Sigmoid colon (tissue), 7 donors: ENCODE results near the gene ANAPC15. TPM values are rescaled to one million over a fixed set of nuclear protein-coding genes. Genes with fewer than 3 reads are reported as not detected.
A peak's percentile ranks its signal among the peaks of the same experiment; 100 is the strongest.

Source experiments
- DNase-seq: peaks from one replicate; pipeline ENCODE4 v3.0.0-alpha.2; 2019
- H3K27ac ChIP-seq, 4 donors: fragments of 200-600 bp; sonication (generic); one replicate each; pipeline ENCODE4 v1.5.1; 2016 to 2019; ENCODE audit warnings: mild to moderate bottlenecking in 1 of 4
- H3K27me3 ChIP-seq, 3 donors: fragments of 200-600 bp; sonication (generic); one replicate each; pipeline ENCODE4 v1.5.1; 2019; ENCODE audit warnings: mild to moderate bottlenecking in 1 of 3
- H3K36me3 ChIP-seq, 4 donors: fragments of 200-600 bp; sonication (generic); one replicate each; pipeline ENCODE4 v1.5.1; 2016 to 2019
- H3K4me1 ChIP-seq, 4 donors: fragments of 200-600 bp; sonication (generic); one replicate each; pipeline ENCODE4 v1.5.1; 2017 to 2019
- H3K4me3 ChIP-seq, 4 donors: fragments of 200-600 bp; sonication (generic); one replicate each; pipeline ENCODE4 v1.5.1; 2017 to 2019; ENCODE audit warnings: mild to moderate bottlenecking in 2 of 4, moderate library complexity in 1 of 4
- H3K9me3 ChIP-seq, 4 donors: fragments of 200-600 bp in 3 of 4; sonication (generic) in 3 of 4; one replicate each; pipeline versions ENCODE4 v1.5.1 to v1.6.1; 2013 to 2019
- CTCF ChIP-seq, 4 experiments: fragments of 450-650 bp in 3 of 4; fragments of 200-600 bp in 1 of 4; IDR thresholded peaks; one replicate each; pipeline ENCODE4 v1.5.1; 2016 to 2019; ENCODE audit warnings: antibody characterized with exemption in 4 of 4, mild to moderate bottlenecking in 3 of 4, moderate library complexity in 2 of 4
- EP300 ChIP-seq, 4 donors: sonication (generic); formaldehyde crosslinking; IDR thresholded peaks; one replicate each; pipeline ENCODE4 v1.6.1; 2017; ENCODE audit warnings: antibody characterized with exemption in 4 of 4
- POLR2A ChIP-seq, 2 donors: fragments of 450-650 bp; IDR thresholded peaks; one replicate each; pipeline ENCODE4 v1.6.1; 2016; ENCODE audit warnings: antibody characterized with exemption in 2 of 2, mild to moderate bottlenecking in 2 of 2, moderate library complexity in 2 of 2
- POLR2AphosphoS5 ChIP-seq, 4 donors: sonication (generic); formaldehyde crosslinking; IDR thresholded peaks; one replicate each; pipeline ENCODE4 v1.6.1; 2017; ENCODE audit warnings: antibody characterized with exemption in 4 of 4
- WGBS, 2 donors: extraction: QIAGEN DNeasy Blood & Tissue Kit; methylation state at CpG; one replicate each; pipeline ENCODE4 v1.1.7; 2013; 5-methylcytosine and 5-hydroxymethylcytosine counted together
- intact Hi-C: fragments of 100-400 bp; cut with DNase I; formaldehyde crosslinking; loops from one replicate; pipeline ENCODE4 v1.15.1; 2023
- polyA plus RNA-seq, 3 donors: library from polyadenylated mRNA; stranded (reverse); fragments of 200-250 nt; gene quantifications; one replicate each; pipeline ENCODE4 v1.2.3, GENCODE V29; 2013
- total RNA-seq, 4 donors: library from RNA; depleted of rRNA; stranded (reverse); fragments of >200 nt; gene quantifications; one replicate each; pipeline ENCODE4 v1.1.0, GENCODE V29; 2016
- donor health status: healthy with polysubstance abuse.
- donor health status: Bipolar disorder and iron deficiency.
- donor health status: healthy.

ANAPC15 gene
- total and polyA plus RNA-seq, 7 donors, result 48.5 to 93.1 (median 77.1) TPM

GRCh38 chr11:72105888-72106287, 6.6 kb downstream of the ANAPC15 start, which contains the start of gene TOMT:
Gene TOMT, plus strand, starts transcription at chr11:72105924. Its CDS starts 28 bp downstream, at chr11:72105952.
- TF ChIP-seq CTCF (IDR thresholded peaks at IDR 0.05) (no peak), POLR2A (IDR thresholded peaks at IDR 0.05) (no peak), POLR2AphosphoS5 (IDR thresholded peaks at IDR 0.05) (no peak)
- Histone ChIP-seq H3K9me3 (no peaks in the 10 kb centered on the region), H3K27me3 (no peaks in the 10 kb centered on the region), H3K27ac (no peak within 1 kb of the TSS), H3K4me3 (no peak within 1 kb of the TSS), H3K36me3 (peaks cover 0 to 33% (median 4%) of the 10 kb centered on the region in 4 donors), H3K4me1 (peaks cover 0 to 28% (median 22%) of the 10 kb centered on the region in 4 donors)
- 97% methylated on average over 14 of the region's 14 CpGs for WGBS, 2 donors
- intact Hi-C loops, result no loop called here
- DNase-seq, result no peak

GRCh38 chr11:72103754-72104167, 8.7 kb downstream of the ANAPC15 start:
- peak overlapping the region; percentile 94 to 96 (median 95) for H3K27ac ChIP-seq
- no peaks in the 10 kb centered on the region for H3K9me3 ChIP-seq
- H3K27me3 ChIP-seq, result no peaks in the 10 kb centered on the region
- H3K36me3 ChIP-seq, result peaks cover 2 to 28% (median 4%) of the 10 kb centered on the region in 4 donors
- peak overlapping the region; percentile 13 to 92 (median 81) for H3K4me3 ChIP-seq
- 84 to 89% methylated on average over 11 of the region's 11 CpGs for WGBS, 2 donors
- intact Hi-C loops, result no loop called here
- peaks cover 0 to 41% (median 31%) of the 10 kb centered on the region in 4 donors for H3K4me1 ChIP-seq
- TF ChIP-seq EP300 (IDR thresholded peaks at IDR 0.05) (no peak), POLR2A (IDR thresholded peaks at IDR 0.05) (no peak), POLR2AphosphoS5 (IDR thresholded peaks at IDR 0.05) (no peak), CTCF (IDR thresholded peaks at IDR 0.05) (peak in 2 of 4 experiments; percentile 4 to 12)
- DNase-seq, result no peak

GRCh38 chr11:72102946-72103753, 9.3 kb downstream of the ANAPC15 start, which contains the start of gene LAMTOR1:
Gene LAMTOR1, minus strand, starts transcription at chr11:72103297. Its CDS starts 73 bp downstream, at chr11:72103224.
- peaks cover 0 to 41% (median 31%) of the 10 kb centered on the region in 4 donors for H3K4me1 ChIP-seq
- intact Hi-C loops, result no loop called here
- H3K9me3 ChIP-seq, result no peaks in the 10 kb centered on the region
- H3K4me3 ChIP-seq, result peak within 1 kb of the TSS; percentile 81 to 96 (median 86)
- TF ChIP-seq POLR2AphosphoS5 (IDR thresholded peaks at IDR 0.05) (peak; percentile 78 to 96 (median 86)), POLR2A (IDR thresholded peaks at IDR 0.05) (peak; percentile 42 to 84), EP300 (IDR thresholded peaks at IDR 0.05) (peak in 1 of 4 donors; percentile 69), CTCF (IDR thresholded peaks at IDR 0.05) (peak; percentile 43 to 72 (median 66))
- H3K27ac ChIP-seq, result peak within 1 kb of the TSS; percentile 94 to 96 (median 95)
- peak; percentile 100 for DNase-seq
- 4 to 5% methylated on average over 64 of the region's 64 CpGs for WGBS, 2 donors
- H3K27me3 ChIP-seq, result no peaks in the 10 kb centered on the region
- H3K36me3 ChIP-seq, result peaks cover 8 to 28% (median 10%) of the 10 kb centered on the region in 4 donors

- Histone ChIP-seq H3K9me3 (no peaks in the 10 kb centered on the region), H3K4me1 (peaks cover 0 to 41% (median 31%) of the 10 kb centered on the region in 4 donors), H3K4me3 (peak overlapping the region; percentile 81 to 96 (median 86)), H3K36me3 (peaks cover 14 to 29% (median 15%) of the 10 kb centered on the region in 4 donors), H3K27me3 (no peaks in the 10 kb centered on the region), H3K27ac (peak overlapping the region; percentile 94 to 96 (median 95))
- DNase-seq, result no peak
- WGBS, 2 donors, result 1 to 2% methylated on average over 9 of the region's 9 CpGs
- no peak for TF ChIP-seq POLR2A (IDR thresholded peaks at IDR 0.05)
- no peak for TF ChIP-seq EP300 (IDR thresholded peaks at IDR 0.05)
- no peak for TF ChIP-seq CTCF (IDR thresholded peaks at IDR 0.05)
- no peak for TF ChIP-seq POLR2AphosphoS5 (IDR thresholded peaks at IDR 0.05)
- intact Hi-C loops, result no loop called here
These were observed 9.9 kb downstream of the ANAPC15 start for GRCh38 chr11:72102631-72102945.
